SK-N-SH treated with all-trans-retinoic acid at 6 μM for 48 hours (cell line): ENCODE results near the gene FOXD3.

Source experiments
- BACH2 ChIP-seq: fragments of 250-450 bp; sonication (Bioruptor Pico); IDR thresholded peaks from 2 replicates; pipeline ENCODE4 v1.9.0; 2021; ENCODE audit warnings: mild to moderate bottlenecking, borderline replicate concordance
- CSRNP3 ChIP-seq: fragments of 250-450 bp; sonication (Bioruptor Pico); IDR thresholded peaks from 2 replicates; pipeline ENCODE4 v1.5.1; 2021; ENCODE audit warnings: mild to moderate bottlenecking, moderate library complexity
- ESRRG ChIP-seq: fragments of 250-450 bp; sonication (Bioruptor Pico); IDR thresholded peaks from 2 replicates; pipeline ENCODE4 v1.6.1; 2021; ENCODE audit warnings: mild to moderate bottlenecking
- GLIS3 ChIP-seq: fragments of 250-450 bp; sonication (Bioruptor Pico); IDR thresholded peaks from 2 replicates; pipeline ENCODE4 v1.5.0; 2020; ENCODE audit warnings: mild to moderate bottlenecking, moderate library complexity
- ISL1 ChIP-seq: fragments of 250-450 bp; sonication (Bioruptor Pico); IDR thresholded peaks from 2 replicates; pipeline ENCODE4 v2.1.2; 2022; ENCODE audit warnings: mild to moderate bottlenecking, moderate library complexity
- PATZ1 ChIP-seq: fragments of 250-450 bp; sonication (Bioruptor Pico); IDR thresholded peaks from 2 replicates; pipeline ENCODE4 v1.8.0; 2020; ENCODE audit warnings: mild to moderate bottlenecking, moderate library complexity, borderline replicate concordance
- PPARA ChIP-seq: fragments of 250-450 bp; sonication (Bioruptor Pico); IDR thresholded peaks from 2 replicates; pipeline ENCODE4 v1.5.0; 2020; ENCODE audit warnings: mild to moderate bottlenecking, borderline replicate concordance
- RARB ChIP-seq: fragments of 250-450 bp; sonication (Bioruptor Pico); IDR thresholded peaks from 2 replicates; pipeline ENCODE4 v1.8.0; 2021; ENCODE audit warnings: mild to moderate bottlenecking, moderate library complexity
- SNAI2 ChIP-seq: fragments of 250-450 bp; sonication (Bioruptor Pico); IDR thresholded peaks from 2 replicates; pipeline ENCODE4 v1.5.0; 2020; ENCODE audit warnings: mild to moderate bottlenecking, moderate library complexity
- TCF4 ChIP-seq: fragments of 250-450 bp; sonication (Bioruptor Pico); IDR thresholded peaks from 2 replicates; pipeline ENCODE4 v1.8.0; 2021; ENCODE audit warnings: mild to moderate bottlenecking, moderate library complexity, borderline replicate concordance
- TOX ChIP-seq: fragments of 250-450 bp; sonication (Bioruptor Pico); IDR thresholded peaks from 2 replicates; pipeline ENCODE4 v1.8.0; 2021; ENCODE audit warnings: mild to moderate bottlenecking, moderate library complexity, borderline replicate concordance
- ZFP3 ChIP-seq: fragments of 250-450 bp; sonication (Bioruptor Pico); IDR thresholded peaks from 2 replicates; pipeline ENCODE4 v1.5.0; 2020; ENCODE audit warnings: mild to moderate bottlenecking, moderate library complexity
- ZFP30 ChIP-seq: fragments of 450-650 bp; formaldehyde crosslinking; IDR thresholded peaks from 2 replicates; pipeline ENCODE4 v1.5.0; 2022; ENCODE audit warnings: mild to moderate bottlenecking, moderate library complexity
- TF ChIP-seq, protein P1 (sequence below): fragments of 250-450 bp; sonication (Bioruptor Pico); IDR thresholded peaks from 2 replicates; pipeline ENCODE4 v1.5.1; 2020; ENCODE audit warnings: low read depth, mild to moderate bottlenecking, moderate library complexity

- TF ChIP-seq PATZ1 (CRISPR knock-in tag) = no peak
- no peak for TF ChIP-seq RARB (CRISPR knock-in tag)
- no peak for TF ChIP-seq ZFP30 (CRISPR knock-in tag)
- TF ChIP-seq, protein P1, sequence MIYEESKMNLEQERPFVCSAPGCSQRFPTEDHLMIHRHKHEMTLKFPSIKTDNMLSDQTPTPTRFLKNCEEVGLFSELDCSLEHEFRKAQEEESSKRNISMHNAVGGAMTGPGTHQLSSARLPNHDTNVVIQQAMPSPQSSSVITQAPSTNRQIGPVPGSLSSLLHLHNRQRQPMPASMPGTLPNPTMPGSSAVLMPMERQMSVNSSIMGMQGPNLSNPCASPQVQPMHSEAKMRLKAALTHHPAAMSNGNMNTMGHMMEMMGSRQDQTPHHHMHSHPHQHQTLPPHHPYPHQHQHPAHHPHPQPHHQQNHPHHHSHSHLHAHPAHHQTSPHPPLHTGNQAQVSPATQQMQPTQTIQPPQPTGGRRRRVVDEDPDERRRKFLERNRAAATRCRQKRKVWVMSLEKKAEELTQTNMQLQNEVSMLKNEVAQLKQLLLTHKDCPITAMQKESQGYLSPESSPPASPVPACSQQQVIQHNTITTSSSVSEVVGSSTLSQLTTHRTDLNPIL = no peak
- TF ChIP-seq TOX (CRISPR knock-in tag) = no peak
- TF ChIP-seq PPARA (CRISPR knock-in tag) = no peak
- no peak for TF ChIP-seq TCF4 (CRISPR knock-in tag)
- TF ChIP-seq ESRRG = no peak
- TF ChIP-seq ZFP3 = no peak
- no peak for TF ChIP-seq GLIS3 (CRISPR knock-in tag)
- TF ChIP-seq BACH2 (CRISPR knock-in tag) = no peak
- no peak for TF ChIP-seq ISL1 (CRISPR knock-in tag)
- no peak for TF ChIP-seq CSRNP3
- TF ChIP-seq SNAI2 (CRISPR knock-in tag) = no peak
Observed at GRCh38 chr1:63316598-63316983, 5.8 kb upstream of the FOXD3 start.
